ENCODE data around the gene PRLH. TPM values are rescaled to one million over a fixed set of nuclear protein-coding genes. Genes with fewer than 3 reads are reported as not detected.

Gene PRLH, protein sequence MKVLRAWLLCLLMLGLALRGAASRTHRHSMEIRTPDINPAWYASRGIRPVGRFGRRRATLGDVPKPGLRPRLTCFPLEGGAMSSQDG
- total RNA-seq, result not detected
- long read RNA-seq, result 0 reads

DNA sequence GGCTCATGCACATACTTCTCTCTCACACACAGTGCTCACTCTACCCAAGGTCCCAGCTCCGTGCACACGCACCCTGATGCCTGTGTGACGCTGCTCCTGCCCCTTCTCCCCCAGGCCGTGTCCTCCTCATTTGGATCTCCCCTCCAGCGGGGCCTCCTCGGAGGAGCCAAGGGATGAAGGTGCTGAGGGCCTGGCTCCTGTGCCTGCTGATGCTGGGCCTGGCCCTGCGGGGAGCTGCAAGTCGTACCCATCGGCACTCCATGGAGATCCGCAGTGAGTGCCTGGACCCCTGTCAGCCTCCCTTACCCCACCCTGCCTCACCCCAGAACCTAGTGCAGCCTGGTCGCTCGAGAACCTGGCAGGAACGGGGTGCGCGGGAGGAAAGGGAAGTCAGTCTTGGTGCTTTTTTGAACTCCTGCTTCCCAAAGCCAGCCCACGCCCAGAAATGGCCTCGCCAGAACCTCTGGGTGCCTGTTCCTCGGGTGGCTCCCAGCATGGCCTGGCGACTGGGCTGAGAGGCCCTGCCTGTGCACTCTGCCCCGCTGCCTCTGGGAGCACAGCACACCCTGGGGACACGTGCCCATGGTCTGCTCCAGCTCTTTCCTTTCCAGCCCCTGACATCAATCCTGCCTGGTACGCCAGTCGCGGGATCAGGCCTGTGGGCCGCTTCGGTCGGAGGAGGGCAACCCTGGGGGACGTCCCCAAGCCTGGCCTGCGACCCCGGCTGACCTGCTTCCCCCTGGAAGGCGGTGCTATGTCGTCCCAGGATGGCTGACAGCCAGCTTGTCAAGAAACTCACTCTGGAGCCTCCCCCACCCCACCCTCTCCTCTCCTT, at the start of gene PRLH:
Gene PRLH (plus strand): TSS at position 174 of the 835 bp plus-strand sequence. CDS start 0 bp downstream, at position 174.
- intact Hi-C loops (cut with DNase I), result no loop called here
- no peak for DNase-seq (ENCODE audit: low spot score)

DNA sequence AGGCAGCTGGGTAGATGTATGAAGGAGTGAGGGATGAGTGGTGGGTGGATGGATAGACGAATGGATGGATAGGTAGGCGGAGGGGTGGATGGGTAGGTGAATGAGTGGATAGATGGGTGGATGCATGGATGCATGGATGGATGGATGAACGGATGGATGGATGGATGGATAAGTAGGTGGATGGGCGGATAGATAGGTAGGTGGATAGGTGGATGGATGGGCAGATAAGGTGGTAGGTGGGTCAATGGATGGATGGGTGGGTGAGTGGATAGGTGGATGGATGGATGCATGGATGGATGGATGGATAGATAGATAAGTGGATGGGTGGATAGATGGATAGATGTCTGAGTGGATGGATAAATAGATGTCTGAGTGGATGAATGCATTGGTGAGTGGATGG, 49.2 kb upstream of the PRLH start:
- intact Hi-C loops (cut with DNase I), result loop anchor here (10.0 kb wide), 1 partner anchor 228 kb away; no protein-coding TSS in a partner anchor
- DNase-seq (ENCODE audit: low spot score), result no peak

DNA sequence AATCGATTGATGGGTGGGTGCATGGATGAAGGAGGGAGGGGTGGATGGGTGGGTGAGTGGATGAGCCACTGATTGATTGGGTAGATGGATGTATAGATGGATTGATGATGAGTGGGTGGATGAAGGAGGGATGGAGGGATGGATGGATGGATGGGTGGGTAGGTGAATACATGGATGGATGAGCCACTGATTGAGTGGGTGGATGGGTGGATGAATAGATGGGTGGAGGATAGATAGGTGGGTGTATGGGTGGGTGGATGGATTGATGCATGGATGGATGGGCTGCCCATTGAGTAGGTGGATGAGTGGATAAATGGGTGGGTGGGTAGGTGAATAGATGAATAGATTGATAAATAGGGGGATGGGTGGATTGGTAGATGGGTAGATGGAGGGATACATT, 48.4 kb upstream of the PRLH start:
- DNase-seq (ENCODE audit: low spot score), result no peak
- intact Hi-C loops (cut with DNase I), result loop anchor here (10.0 kb wide), 1 partner anchor 227 kb away; no protein-coding TSS in a partner anchor

DNA sequence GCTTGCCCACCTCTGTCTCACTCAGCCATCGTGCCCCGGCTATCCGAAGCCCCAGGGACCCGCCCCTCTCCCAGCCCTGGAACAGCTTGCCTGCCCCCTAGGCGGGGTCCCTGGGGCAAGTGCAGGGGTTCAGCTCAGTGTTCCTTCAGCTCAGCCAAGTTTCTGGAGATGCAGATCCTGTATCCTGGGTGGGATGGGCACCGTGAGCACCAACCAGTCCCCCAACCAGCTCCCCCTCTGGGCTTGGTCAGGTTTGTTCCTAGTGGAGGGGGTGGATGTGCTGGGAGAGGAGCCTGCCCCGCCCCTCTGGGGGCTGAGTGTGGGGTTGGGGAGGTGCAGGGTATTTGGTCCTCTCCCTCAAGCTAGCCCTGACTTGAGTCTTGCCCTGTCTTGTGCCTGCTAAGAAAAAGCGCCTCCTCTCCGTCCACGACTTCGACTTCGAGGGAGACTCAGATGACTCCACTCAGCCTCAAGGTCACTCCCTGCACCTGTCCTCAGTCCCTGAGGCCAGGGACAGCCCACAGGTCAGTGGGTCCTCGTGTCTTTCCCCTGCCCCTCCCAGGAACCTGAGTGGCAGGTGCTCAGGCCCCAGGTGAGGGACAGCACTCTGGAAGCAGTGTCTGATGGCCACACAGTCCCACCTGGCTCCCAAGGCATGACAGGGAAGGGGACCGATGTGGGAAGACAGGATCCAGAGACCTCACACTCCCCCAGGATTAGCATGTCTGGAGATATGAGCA, 46.7 kb upstream of the PRLH start:
- intact Hi-C loops (cut with DNase I), result loop anchor here (10.0 kb wide), 1 partner anchor 225 kb away; no protein-coding TSS in a partner anchor
- no peak for DNase-seq (ENCODE audit: low spot score)

DNA sequence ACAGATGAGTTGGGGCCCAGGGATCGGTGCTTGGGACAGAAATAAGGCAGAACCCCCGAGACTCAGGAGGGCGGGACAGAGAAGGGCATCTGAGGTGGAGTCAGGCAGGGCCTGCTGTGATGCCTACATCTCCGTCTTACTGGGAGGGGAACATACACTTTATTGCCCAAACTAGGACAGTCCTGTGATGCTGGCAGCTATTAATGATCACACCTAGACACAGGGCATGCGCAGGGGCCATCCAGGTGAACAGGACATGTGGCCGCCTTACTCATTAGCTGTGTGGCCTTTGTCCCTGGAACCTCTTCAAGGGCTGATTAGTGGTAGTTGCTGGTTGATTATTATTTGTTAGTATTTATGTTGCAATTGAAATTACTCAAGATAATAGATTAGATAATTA, 46.1 kb upstream of the PRLH start:
- DNase-seq (ENCODE audit: low spot score), result no peak
- intact Hi-C loops (cut with DNase I), result no loop called here

DNA sequence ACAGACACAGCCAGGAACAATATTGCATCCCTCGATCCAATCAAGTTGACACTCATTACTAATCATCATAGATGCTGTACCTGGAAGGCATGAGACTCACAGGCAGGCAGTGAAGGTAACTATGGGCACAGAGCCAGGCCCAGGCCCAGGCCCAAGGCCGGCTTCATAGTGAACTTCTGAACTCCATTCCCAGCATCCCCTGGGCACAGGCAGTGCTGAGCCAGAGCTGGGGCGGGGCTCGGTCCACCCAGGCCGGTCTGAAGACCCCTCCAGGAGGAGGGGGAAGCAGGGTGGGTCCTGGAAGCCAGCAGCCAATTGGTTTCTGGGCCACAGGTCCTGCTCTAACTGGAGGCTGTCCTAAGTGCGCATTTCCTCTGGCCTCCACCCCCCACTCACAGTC, 41.7 kb upstream of the PRLH start:
- intact Hi-C loops (cut with DNase I), result no loop called here
- no peak for DNase-seq (ENCODE audit: low spot score)

DNA sequence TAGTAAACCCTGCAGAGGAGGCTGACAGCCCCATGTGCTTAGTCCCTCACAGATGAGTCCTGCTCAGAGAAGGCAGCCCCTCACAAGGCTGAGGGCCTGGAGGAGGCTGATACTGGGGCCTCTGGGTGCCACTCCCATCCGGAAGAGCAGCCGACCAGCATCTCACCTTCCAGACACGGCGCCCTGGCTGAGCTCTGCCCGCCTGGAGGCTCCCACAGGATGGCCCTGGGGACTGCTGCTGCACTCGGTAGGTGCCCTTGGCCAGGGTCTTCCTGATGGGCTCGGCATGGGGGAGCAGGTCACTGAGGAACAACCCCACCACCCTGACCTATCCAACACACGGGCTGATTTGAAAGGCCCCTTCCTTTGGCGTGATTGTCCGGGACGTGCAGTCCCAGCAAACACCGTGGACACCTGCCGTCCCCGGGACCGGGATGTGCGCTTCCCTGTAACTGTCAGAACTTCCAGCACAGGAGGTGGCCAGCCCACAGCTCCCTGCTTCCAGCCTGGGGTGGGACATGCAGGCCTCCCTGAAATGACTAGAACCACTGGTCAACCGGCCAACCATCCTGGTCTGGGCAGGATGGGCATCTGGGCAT, 40.7 kb upstream of the PRLH start:
- intact Hi-C loops (cut with DNase I), result no loop called here
- no peak for DNase-seq (ENCODE audit: low spot score)

DNA sequence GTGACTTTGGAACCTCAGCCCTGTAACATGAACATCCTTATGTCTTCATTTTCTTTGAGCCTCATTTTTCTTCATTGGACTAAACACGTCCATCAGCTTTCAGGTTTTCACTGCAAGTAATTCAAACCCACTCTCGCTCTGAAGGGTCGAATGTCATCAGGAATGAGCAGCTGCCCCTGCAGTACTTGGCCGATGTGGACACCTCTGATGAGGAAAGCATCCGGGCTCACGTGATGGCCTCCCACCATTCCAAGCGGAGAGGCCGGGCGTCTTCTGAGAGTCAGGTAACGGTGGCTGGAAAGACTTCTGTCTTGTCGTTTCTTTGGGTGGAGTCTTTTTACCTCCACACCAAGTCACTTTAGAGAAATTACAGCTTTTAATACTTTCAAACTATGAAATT, 39.1 kb upstream of the PRLH start:
- intact Hi-C loops (cut with DNase I), result no loop called here
- DNase-seq (ENCODE audit: low spot score), result no peak

DNA sequence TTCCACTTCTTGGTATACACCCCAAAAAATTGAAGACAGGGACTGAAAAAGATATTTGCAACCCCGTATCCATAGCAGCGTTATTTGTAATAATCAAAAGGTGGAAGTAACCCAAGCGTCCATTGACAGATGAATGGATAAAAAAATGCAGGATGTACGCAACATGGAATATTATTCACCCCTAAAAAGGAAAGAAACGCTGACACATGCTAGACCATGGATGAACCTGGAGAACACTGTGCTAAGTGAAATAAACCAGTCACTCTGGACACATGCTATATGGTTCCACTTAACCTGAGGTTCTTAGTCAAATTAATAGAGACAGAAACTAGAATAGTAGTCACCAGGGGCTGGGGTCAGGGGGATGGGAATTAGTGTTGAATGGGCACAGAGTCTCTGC, 38.6 kb upstream of the PRLH start:
- intact Hi-C loops (cut with DNase I), result no loop called here
- DNase-seq (ENCODE audit: low spot score), result no peak

DNA sequence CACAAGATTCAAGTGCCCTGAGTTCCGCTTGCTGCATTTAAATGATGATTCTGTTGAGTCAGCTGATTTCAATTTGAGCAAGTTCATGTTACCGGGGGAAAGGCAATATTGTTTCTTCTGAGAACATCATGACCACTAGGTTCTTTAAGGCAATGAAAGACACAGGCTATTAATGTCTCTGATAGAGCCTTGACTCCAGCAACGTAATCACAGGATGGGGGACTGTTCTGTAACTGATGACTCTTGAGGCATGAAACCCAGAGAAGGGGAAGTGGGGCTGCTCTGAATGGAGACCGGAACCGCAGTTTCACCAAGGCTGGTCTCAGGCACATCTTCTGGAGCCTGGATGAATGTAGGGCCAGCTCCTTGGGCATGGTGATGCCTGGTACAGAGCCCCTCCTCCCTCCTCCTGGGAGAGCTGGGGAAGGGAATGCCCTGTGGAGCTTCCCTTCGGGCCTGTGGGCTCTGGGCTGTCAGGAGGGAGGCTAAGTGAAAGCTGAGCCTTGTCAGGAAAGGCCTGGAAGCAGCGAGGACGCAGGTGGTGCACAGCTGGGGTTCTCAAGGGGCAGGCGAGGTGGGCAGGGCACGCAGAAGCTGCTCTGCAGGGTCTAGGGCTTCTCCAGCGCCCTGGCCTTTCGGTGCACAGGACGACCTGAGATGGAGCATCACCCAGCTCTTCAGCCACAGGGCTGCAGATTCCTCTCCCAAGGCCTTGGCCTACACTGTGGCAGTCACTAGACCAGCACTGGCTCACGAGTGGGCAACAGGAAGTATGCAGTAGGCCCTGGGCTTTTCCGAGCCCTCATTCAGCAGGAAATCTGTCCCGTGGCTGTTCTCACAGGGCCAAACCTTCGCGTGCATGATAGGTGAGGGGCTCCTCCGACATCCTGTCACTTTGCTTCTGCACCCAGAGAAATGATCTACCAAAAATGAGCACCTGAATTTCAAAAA, 36.6 kb upstream of the PRLH start:
- no peak for DNase-seq (ENCODE audit: low spot score)

DNA sequence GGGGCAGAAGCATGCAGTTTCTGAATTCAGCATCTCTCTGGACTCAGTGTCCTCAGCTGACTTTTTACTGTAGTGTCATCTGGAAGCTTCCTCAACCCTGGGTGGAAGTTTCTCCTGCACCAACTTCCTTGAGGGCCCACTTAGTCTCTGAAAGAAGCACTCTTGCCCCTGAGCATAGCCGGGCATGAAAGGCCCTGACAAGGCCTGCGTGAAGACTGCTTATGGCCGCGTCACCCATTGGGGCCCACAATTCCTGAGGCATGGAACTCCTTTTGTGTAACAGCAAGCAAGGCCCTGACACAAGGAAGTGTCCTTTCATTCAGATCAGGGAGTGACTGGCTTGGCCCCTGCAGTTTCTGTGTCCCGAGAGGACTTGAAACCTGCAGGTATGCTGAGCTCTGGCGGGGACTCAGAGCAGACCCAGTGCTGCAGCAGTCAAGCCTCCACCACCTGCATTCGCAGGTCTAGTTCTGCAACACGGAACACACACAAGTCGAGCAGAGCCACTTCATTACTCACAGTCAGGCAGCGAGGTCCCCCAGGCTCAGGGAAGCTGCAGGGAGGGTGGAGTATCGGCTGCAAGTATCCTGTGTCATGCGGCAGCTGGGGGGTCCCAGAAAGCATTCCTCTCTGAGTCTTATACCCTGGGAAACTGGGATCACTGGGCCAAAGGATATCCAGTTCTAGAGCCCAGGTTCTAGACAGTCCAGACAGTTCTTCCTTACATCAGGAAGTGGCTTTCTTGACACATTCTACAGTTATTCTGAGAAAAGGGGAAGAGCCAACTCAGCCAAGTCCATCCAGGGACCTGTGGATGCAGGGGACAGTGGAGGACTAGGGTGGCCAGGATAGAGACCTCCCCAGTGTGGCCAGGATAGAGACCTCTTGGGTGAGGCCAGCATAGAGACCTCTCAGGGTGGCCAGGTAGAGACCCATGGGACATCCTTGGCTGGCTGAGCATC, 35.6 kb upstream of the PRLH start:
- no peak for DNase-seq (ENCODE audit: low spot score)
- intact Hi-C loops (cut with DNase I), result no loop called here

More for the DNA sequence above, 36.6 kb upstream of the PRLH start:
- intact Hi-C loops (cut with DNase I), result no loop called here

DNA sequence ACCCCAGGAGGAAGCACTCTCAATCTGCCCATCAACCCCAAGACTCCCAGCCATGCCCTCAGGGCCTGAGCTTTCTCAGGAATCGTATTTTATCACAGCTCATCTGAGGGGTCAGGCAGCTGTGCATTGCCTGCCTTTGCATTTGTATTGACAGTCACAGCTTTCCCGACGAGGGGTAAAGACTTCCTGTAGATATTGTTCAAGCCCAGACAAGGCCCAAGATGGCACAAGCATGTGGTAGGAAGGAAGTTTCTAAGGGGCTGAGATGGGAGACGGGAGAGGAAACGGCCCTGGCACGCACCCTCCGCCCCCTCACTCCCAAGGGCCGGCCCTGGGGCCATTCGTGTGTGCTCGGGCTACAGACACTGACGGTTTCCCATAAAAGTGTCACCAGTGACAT, 34.2 kb upstream of the PRLH start:
- intact Hi-C loops (cut with DNase I), result no loop called here
- no peak for DNase-seq (ENCODE audit: low spot score)

DNA sequence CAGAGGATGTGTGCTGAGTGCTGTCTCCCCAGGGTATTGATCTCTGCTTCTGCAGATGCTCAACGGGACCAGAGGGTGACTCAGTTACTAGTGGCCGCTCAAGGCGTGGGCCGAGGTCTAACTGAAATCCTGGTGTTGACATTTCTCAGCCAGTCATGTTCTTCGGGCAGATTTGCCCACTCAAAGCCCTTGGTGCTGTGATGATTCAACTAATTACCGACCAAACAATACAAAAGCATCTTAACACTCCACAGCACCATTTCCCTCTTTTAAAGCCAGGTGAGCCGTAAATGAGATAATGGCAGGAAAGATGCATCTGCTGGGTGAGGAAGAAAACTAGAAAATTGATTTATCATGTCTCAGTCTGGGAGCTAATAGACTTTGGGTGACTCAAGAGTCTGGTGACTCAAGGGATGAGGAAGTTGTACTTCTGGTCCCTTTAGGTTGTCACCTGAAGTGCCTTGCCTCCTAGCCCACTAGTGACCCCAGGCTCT, 32.7 kb upstream of the PRLH start:
- no peak for DNase-seq (ENCODE audit: low spot score)
- intact Hi-C loops (cut with DNase I), result no loop called here

DNA sequence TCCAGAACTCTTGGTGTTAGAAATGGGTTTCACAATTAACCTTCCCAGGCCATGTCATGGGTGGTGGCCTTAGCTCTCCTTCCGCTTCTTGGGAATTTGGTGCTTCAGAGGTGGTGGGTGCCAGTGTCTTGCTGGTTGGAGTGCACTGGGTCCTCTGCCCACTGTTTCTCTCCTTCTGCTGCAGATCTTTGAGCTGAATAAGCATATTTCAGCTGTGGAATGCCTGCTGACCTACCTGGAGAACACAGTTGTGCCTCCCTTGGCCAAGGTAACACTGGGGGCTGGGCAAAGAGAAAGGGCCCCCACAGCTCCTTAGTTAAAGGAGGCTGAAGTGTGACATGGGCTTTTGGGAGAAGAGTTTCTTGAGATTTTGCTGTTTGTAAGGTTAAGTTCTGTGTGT, 32.0 kb upstream of the PRLH start:
- DNase-seq (ENCODE audit: low spot score), result no peak
- intact Hi-C loops (cut with DNase I), result no loop called here

DNA sequence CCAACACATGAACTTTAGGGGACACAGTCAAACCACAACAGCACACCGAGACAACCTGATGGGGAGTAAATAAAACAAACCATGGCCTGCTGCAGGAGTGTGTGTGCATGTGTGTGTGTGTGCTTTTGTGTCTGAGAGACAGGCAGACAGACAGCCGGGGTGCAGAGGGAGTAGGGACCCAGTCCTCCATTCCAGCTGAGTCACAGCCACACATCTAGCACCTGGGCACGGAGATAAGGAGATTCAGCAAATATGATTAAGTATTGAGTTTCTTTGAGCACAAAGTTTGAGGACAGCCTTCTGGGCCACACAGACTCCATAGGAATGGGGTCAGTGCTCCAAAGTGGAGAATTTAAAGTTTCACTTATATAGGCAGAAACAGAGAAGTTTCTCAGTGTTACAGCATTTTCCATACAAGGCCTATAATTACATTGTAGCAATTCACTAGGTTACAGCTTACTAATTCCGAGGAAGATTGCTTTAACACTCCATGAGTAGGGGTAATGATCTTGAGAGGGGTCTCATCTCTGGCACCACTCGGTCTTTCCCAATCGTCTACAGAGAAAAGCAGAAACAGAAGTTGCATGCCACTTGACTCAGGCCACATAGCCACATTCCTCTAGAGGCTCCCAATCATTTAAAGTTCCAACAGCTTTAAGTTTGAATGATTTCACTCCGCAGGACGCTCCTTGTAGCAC, 30.8 kb upstream of the PRLH start:
- DNase-seq (ENCODE audit: low spot score), result no peak

DNA sequence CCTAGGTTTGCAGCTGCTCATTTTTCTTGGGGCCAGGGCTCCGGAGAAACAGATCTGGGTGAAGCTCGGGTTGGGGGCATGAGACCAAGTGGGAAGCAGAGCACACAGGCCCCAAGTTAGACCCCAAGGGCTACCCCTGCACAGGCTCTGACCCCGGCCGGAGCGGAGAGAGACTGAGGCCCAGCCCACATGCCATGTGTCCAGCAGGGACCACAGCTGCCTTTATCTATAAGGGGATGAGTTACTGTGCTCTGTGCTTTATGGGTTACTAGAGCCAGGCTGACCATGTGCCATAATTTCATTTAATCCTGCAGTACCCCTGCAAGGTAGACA, 30.3 kb upstream of the PRLH start:
- intact Hi-C loops (cut with DNase I), result no loop called here
- no peak for DNase-seq (ENCODE audit: low spot score)

More for the DNA sequence above, 30.8 kb upstream of the PRLH start:
- intact Hi-C loops (cut with DNase I), result no loop called here

DNA sequence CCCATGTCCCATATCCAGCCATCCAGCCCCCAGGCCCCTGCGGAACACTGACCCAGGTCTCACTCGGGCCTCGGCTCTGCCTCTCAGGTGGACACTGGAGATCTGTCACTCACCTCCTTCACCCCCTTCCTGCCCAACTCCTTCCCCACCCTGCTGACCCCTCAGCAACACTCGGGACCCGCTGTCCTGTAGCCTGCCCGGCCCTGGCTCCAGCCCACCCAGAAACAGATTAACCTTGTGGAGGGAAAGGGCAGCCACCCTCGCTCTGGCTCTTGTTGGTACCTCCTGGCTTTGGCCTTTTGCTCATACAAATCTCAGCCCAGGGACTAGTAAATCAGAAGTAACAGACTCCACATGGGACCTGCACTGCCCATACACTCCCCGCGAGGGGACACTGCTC, 29.8 kb upstream of the PRLH start:
- intact Hi-C loops (cut with DNase I), result no loop called here

More for the DNA sequence above, 29.8 kb upstream of the PRLH start:
- no peak for DNase-seq (ENCODE audit: low spot score)

Data from cardiac septum (tissue), 1 donor.